Colon (tissue), 2 donors: Measurements from ENCODE around the gene FOXP1.

Experiments
- FAIRE-seq: peaks from 2 replicates; lab custom pipeline; 2012; peaks lifted over from hg19 to GRCh38; lab: Jason Lieb, UNC
- donor health status: control.
- donor health status: control.

The FOXP1 gene

GRCh38 chr3:71168880-71169411 is 414.6 kb downstream of the FOXP1 start:
- no peak for FAIRE-seq

- FAIRE-seq = no peak
Observed at GRCh38 chr3:71168121-71168721, 415.3 kb downstream of the FOXP1 start.

- no peak for FAIRE-seq
Observed at GRCh38 chr3:71166339-71167240, 416.9 kb downstream of the FOXP1 start.

GRCh38 chr3:71164881-71165280 is 418.6 kb downstream of the FOXP1 start:
- FAIRE-seq = no peak

GRCh38 chr3:71163198-71163918 is 420.2 kb downstream of the FOXP1 start:
- no peak for FAIRE-seq

- FAIRE-seq = no peak
Observed at GRCh38 chr3:71162221-71162620, 421.3 kb downstream of the FOXP1 start.

- FAIRE-seq = no peak
Observed at GRCh38 chr3:71160785-71161546, 422.6 kb downstream of the FOXP1 start.

GRCh38 chr3:71156062-71156665 is 427.4 kb downstream of the FOXP1 start:
- no peak for FAIRE-seq

GRCh38 chr3:71154846-71155245 is 428.7 kb downstream of the FOXP1 start:
- FAIRE-seq = no peak

- peak; percentile 88 for FAIRE-seq
Observed at GRCh38 chr3:71153713-71154112, 429.8 kb downstream of the FOXP1 start.

- FAIRE-seq = no peak
Observed at GRCh38 chr3:71152892-71153265, 430.6 kb downstream of the FOXP1 start.

GRCh38 chr3:71152039-71152891 is 431.3 kb downstream of the FOXP1 start:
- FAIRE-seq = no peak

- no peak for FAIRE-seq
Observed at GRCh38 chr3:71149959-71150954, 433.3 kb downstream of the FOXP1 start.

GRCh38 chr3:71148455-71149060 is 435.0 kb downstream of the FOXP1 start:
- no peak for FAIRE-seq

- FAIRE-seq = no peak
Observed at GRCh38 chr3:71146673-71147072, 436.9 kb downstream of the FOXP1 start.

GRCh38 chr3:71145954-71146353 is 437.6 kb downstream of the FOXP1 start:
- no peak for FAIRE-seq

- FAIRE-seq = no peak
Observed at GRCh38 chr3:71144525-71145253, 438.8 kb downstream of the FOXP1 start.

GRCh38 chr3:71143493-71143892 is 440.0 kb downstream of the FOXP1 start:
- FAIRE-seq = no peak
